ENCODE measurements around the gene ORMDL2. TPM values are rescaled to one million over a fixed set of nuclear protein-coding genes. Genes with fewer than 3 reads are reported as not detected.

ORMDL2 gene
- total and polyA plus RNA-seq, 8 donors = 21.1 to 80.8 (median 24.4) TPM

GRCh38 chr12:55788546-55788945, 29.3 kb upstream of the ORMDL2 start:
- Histone ChIP-seq H3K9me3 (no peaks in the 10 kb centered on the region), H3K4me3 (no peak overlapping the region), H3K27ac (no peak overlapping the region), H3K4me1 (no peaks in the 10 kb centered on the region), H3K36me3 (peaks cover 7 to 97% of the 10 kb centered on the region in 2 donors), H3K27me3 (no peaks in the 10 kb centered on the region)
- no peak for DNase-seq
- intact Hi-C loops (cut with DNase I) = no loop called here
- TF ChIP-seq, protein P1, sequence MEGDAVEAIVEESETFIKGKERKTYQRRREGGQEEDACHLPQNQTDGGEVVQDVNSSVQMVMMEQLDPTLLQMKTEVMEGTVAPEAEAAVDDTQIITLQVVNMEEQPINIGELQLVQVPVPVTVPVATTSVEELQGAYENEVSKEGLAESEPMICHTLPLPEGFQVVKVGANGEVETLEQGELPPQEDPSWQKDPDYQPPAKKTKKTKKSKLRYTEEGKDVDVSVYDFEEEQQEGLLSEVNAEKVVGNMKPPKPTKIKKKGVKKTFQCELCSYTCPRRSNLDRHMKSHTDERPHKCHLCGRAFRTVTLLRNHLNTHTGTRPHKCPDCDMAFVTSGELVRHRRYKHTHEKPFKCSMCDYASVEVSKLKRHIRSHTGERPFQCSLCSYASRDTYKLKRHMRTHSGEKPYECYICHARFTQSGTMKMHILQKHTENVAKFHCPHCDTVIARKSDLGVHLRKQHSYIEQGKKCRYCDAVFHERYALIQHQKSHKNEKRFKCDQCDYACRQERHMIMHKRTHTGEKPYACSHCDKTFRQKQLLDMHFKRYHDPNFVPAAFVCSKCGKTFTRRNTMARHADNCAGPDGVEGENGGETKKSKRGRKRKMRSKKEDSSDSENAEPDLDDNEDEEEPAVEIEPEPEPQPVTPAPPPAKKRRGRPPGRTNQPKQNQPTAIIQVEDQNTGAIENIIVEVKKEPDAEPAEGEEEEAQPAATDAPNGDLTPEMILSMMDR (IDR thresholded peaks at IDR 0.05) = no peak
- no peak for ATAC-seq

DNA sequence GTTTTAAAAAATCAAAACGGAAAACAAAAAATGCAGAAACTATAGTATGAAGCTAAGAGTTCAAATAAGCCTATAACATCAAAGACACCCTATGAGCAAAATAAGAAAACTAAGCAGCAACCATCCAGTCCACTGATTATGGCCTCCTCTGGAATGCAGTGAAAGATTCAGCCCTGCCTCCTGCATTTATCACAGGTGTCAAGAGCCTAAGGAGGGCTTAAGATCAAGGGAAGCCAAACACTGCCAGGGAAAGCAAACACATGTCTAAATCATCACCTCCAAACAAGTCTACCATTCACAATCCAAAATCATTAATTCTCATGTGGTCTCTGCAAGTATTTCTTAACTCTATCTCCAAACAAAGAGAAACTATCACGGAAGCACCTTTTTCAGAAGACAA, 28.7 kb upstream of the ORMDL2 start:
- no peak overlapping the region for H3K27ac ChIP-seq
- H3K36me3 ChIP-seq = peaks cover 7 to 97% of the 10 kb centered on the region in 2 donors
- no peaks in the 10 kb centered on the region for H3K9me3 ChIP-seq
- intact Hi-C loops (cut with DNase I) = no loop called here
- H3K4me1 ChIP-seq = no peaks in the 10 kb centered on the region
- H3K4me3 ChIP-seq = no peak overlapping the region
- ATAC-seq (peak; percentile 15), DNase-seq (no peak)
- TF ChIP-seq, protein P1 (IDR thresholded peaks at IDR 0.05) = no peak
- H3K27me3 ChIP-seq = no peaks in the 10 kb centered on the region

DNA sequence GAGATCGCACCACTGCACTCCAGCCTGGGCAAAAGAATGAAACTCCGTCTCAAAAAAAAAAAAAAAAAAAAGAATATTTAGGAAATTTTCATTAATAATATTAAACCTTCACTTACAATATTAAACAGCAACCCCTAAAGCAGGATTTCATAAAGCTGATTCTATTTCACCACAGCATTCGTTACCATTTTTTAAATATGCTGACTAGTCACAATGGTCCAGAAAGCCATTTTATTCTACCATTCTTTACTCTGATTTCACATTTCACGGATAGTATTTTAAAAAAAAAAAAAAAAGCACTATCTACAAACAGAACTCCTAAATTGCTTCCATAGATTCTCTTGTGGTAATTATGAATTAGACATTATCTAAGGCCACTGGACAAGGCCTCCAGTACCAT, 27.9 kb upstream of the ORMDL2 start:
- DNase-seq (no peak), ATAC-seq (no peak)
- H3K4me1 ChIP-seq = no peaks in the 10 kb centered on the region
- no peak overlapping the region for H3K27ac ChIP-seq
- no peaks in the 10 kb centered on the region for H3K27me3 ChIP-seq
- TF ChIP-seq, protein P1 (IDR thresholded peaks at IDR 0.05) = no peak
- intact Hi-C loops (cut with DNase I) = no loop called here
- H3K4me3 ChIP-seq = no peak overlapping the region
- H3K36me3 ChIP-seq = peaks cover 7 to 97% of the 10 kb centered on the region in 2 donors
- H3K9me3 ChIP-seq = no peaks in the 10 kb centered on the region

- intact Hi-C loops (cut with DNase I) = no loop called here
- DNase-seq = no peak
Measured at GRCh38 chr12:55795950-55796349, 21.9 kb upstream of the ORMDL2 start.

GRCh38 chr12:55797068-55797467, 20.8 kb upstream of the ORMDL2 start:
- H3K36me3 ChIP-seq = peaks cover 9 to 99% of the 10 kb centered on the region in 2 donors
- H3K4me3 ChIP-seq = no peak overlapping the region
- ATAC-seq (peak; percentile 74), DNase-seq (peak in 2 of 4 donors; percentile 17 to 58)
- H3K9me3 ChIP-seq = no peaks in the 10 kb centered on the region
- no peaks in the 10 kb centered on the region for H3K4me1 ChIP-seq
- H3K27ac ChIP-seq = no peak overlapping the region
- intact Hi-C loops (cut with DNase I) = no loop called here
- H3K27me3 ChIP-seq = no peaks in the 10 kb centered on the region
- TF ChIP-seq, protein P1 (IDR thresholded peaks at IDR 0.05) = peak; percentile 12 to 33

More at GRCh38 chr12:55795950-55796349, 21.9 kb upstream of the ORMDL2 start:
- no peak for ATAC-seq
- Histone ChIP-seq H3K27ac (no peak overlapping the region), H3K9me3 (no peaks in the 10 kb centered on the region), H3K27me3 (no peaks in the 10 kb centered on the region), H3K4me3 (no peak overlapping the region), H3K4me1 (no peaks in the 10 kb centered on the region), H3K36me3 (peaks cover 9 to 99% of the 10 kb centered on the region in 2 donors)
- TF ChIP-seq, protein P1 (IDR thresholded peaks at IDR 0.05) = no peak

All from left lung (tissue), 10 donors.